ENCODE results near the gene SLC6A13.
"Not testable (repeated sequence)": the region's sequence is repeated elsewhere in the genome, so short reads cannot be mapped to it uniquely, and the experiment has no call there.

SLC6A13 gene

DNA sequence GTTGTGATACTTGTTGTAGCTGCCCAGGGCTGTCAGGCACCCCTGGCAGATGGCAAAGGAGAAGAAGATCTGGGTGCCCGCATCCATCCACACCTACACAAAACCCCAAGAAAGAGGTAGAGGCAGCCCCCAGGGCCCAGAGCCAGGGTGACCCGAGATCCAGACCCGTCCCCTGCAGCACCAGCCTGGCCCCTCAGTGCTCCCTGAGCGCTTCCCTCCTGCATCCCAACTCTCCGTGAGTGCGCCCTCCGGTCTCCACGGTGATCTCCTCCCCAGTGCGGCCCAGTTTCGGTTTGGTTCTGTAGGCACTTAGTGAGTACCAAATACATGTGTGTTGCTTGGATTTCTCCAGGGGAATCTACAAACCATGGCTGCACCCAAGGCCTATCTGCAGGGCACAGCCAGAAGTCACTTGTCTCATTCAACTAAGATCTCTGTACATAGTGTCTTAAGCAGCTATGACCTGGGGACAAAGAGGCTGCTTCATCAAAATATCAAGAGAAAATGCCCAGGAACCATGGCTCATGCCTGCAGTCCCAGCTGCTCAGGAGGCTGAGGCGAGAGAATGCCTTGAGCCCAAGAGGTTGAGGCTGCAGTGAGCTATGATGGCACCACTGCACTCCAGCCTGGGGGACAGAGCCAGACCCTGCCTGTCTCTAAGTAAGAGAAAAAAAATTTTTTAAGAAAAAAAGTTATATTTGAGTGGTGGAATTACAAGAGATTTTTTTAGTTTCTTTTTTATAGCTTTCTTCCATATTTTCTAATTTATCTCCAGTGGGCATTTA is 64.5 kb downstream of the SLC6A13 start:
- DNase-seq (ENCODE audit: low read depth in 2 of 2): no peak

GRCh38 chr12:197347-197746 is 65.3 kb downstream of the SLC6A13 start:
- DNase-seq (ENCODE audit: low read depth in 2 of 2): no peak

- no peak for DNase-seq (ENCODE audit: low read depth in 2 of 2)
Measured at GRCh38 chr12:196436-196835, 66.2 kb downstream of the SLC6A13 start.

GRCh38 chr12:195951-196350 is 66.7 kb downstream of the SLC6A13 start:
- DNase-seq (ENCODE audit: low read depth in 2 of 2): no peak

DNA sequence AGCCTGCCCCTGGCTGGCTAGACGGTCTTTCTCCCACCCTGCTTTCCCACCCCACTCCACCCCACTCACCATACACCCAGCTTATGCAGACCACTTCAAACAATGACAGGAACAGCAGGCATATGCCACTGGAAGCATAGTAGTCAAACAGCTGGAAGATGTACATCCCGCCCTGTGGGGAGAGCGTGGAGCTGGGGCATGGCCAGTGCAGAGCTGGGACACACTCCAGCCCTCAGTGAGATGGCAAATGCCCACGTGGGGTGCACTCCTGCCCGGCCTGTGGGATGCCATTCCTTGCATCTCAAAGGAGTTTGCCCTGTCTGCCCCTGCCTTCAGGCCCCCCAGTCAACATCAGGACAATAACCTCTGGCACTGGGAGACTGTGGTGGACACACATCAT is 67.5 kb downstream of the SLC6A13 start:
- DNase-seq (ENCODE audit: low read depth in 2 of 2): no peak

DNA sequence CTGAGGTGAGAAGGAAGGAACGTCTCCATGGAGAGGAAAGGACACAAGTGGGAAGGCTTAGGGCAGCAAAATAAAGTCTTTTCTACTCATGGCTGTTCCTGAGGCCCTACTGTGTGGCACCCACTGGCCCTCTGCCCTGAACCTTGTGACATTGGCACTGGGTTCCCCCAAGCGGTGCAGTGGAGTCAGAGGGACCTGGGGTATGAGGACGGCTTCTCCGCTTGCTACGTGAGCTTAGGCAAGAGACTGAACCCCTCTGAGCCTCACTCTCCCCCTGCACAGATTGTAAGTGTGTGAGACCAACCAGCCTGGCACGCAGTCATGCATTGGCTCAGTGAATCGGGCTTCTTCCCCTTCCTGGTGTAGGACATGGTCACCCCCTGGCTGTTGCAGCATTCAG is 68.4 kb downstream of the SLC6A13 start:
- no peak for DNase-seq (ENCODE audit: low read depth in 2 of 2)

GRCh38 chr12:193261-193660 is 69.4 kb downstream of the SLC6A13 start:
- no peak for DNase-seq (ENCODE audit: low read depth in 2 of 2)

GRCh38 chr12:191541-191940 is 71.1 kb downstream of the SLC6A13 start:
- no peak for DNase-seq (ENCODE audit: low read depth in 2 of 2)

DNA sequence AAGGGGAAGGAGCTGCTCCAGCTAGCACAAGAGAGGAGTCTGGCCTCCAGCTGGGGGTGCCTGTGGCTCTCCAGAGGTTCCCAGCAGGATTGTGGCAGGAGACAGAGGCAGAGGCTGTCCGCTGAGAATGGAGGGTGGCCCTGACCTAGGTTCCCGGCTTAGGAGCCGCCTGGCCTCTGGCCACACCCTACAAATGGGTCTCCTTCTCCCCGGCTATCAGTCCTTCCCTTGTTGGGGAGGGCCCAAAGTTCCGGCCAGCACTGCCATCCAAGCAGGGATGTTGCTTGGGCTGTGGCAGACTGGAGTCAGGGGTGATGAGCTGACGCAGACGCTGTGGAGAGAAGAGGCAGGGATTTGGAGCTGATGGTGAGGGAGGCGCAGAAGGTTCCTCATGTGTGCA is 71.8 kb downstream of the SLC6A13 start:
- DNase-seq (ENCODE audit: low read depth in 2 of 2): no peak

DNA sequence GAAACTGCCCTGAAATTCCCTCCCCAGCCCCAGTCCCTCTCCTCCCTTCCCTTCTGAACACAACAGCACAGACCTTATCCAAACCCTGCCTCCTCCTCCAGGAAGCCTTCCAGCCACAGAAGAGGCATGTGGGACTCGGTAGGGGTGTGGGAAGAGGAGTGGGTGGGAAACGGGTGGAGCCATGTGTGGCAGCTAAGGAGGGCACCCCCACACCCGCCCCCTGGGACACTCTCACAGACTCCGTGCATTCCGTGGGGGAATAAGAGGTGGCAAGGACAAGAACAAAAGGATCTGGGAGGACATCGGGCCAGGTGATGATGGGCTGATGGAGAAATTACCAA is 73.0 kb downstream of the SLC6A13 start:
- no peak for DNase-seq (ENCODE audit: low read depth in 2 of 2)

- peak in 1 of 2 donors; percentile 15 for DNase-seq (ENCODE audit: low read depth in 2 of 2)
Measured at GRCh38 chr12:188910-189621, 73.6 kb downstream of the SLC6A13 start.

DNA sequence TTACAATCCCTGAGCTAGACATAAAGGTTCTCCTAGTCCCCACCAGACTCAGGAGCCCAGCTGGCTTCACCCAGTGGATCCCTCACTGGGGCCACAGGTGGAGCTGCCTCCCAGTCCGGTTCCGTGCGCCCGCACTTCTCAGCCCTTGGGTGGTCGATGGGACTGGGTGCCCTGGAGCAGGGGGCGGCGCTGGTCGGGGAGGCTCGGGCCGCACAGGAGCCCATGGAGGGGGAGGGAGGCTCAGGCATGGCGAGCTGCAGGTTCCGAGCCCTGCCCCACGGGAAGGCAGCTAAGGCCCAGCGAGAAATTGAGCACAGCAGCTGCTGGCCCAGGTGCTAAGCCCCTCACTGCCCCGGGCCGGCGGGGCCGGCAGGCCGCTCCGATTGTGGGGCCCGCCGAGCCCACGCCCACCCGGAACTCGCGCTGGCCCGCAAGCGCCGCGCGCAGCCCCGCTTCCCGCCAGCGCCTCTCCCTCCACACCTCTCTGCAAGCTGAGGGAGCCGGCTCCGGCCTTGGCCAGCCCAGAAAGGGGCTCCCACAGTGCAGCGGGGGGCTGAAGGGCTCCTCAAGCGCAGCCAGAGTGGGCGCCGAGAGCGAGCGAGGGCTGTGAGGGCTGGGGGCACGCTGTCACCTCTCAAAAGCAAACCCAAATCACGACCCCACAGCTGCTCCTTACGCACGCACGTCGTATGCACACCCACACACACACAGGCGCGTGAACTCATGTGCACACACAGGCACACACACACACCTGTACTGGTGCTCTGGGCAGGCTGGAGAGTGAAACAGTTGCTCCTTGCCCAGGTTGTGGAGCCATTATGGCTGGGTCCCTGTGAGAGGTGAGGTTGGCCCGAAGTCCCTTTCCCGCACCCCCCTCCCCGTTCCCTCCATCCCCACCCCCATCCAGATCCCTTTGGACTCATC is 74.4 kb downstream of the SLC6A13 start:
- not testable (repeated sequence) for DNase-seq (ENCODE audit: low read depth in 2 of 2)

- no peak for DNase-seq (ENCODE audit: low read depth in 2 of 2)
Measured at GRCh38 chr12:186006-186625, 76.5 kb downstream of the SLC6A13 start.

- no peak for DNase-seq (ENCODE audit: low read depth in 2 of 2)
Measured at GRCh38 chr12:185576-185955, 77.1 kb downstream of the SLC6A13 start.

- no peak for DNase-seq (ENCODE audit: low read depth in 2 of 2)
Measured at GRCh38 chr12:184811-185575, 77.6 kb downstream of the SLC6A13 start.

DNA sequence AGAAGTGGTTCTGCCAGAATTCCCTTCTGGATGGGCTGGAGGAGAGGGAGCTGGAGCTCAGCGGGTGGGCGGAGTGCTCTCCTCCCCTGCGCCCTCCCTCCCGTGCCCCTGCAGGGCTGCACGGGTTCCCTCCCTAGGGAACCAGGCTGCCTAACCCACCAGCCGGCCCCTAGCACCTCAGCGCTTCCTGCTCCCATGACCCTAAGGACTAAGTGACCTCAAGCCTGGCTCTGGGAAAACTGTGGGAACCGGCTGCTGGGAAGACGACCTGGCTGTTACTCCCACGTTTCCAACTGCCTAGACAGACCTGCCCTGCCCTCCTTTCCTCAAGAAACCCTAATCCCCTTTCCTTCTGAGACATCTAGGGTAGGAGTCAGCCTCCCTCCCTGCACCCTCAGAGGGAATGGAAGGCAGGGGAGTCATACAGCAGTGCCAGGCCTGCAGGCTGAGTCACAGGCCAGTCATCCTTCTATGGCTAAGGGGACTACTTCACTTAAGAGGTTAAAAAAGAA is 80.2 kb downstream of the SLC6A13 start:
- no peak for DNase-seq (ENCODE audit: low read depth in 2 of 2)

DNA sequence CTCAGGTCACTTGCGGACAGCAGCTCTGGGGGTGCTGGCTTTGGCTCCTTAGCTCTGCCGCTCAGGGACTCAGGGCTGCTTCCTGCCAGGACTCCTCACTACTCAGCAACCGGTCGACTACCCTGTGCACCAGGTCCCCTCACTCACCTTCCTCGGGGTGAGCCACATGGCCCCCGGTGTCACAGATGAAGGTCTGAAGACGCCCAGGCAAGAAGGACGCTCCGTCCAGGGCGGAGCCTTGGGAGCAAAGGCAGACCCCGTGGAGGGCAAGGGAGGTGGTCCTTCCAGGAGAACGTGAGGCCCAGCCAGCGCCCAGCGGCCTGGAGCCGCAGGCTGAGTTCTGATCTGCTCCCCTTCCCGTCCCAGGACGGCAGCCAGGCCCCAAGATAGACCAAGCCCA is 80.7 kb downstream of the SLC6A13 start:
- DNase-seq (ENCODE audit: low read depth in 2 of 2): no peak

GRCh38 chr12:180445-180844 is 82.2 kb downstream of the SLC6A13 start:
- no peak for DNase-seq (ENCODE audit: low read depth in 2 of 2)

DNA sequence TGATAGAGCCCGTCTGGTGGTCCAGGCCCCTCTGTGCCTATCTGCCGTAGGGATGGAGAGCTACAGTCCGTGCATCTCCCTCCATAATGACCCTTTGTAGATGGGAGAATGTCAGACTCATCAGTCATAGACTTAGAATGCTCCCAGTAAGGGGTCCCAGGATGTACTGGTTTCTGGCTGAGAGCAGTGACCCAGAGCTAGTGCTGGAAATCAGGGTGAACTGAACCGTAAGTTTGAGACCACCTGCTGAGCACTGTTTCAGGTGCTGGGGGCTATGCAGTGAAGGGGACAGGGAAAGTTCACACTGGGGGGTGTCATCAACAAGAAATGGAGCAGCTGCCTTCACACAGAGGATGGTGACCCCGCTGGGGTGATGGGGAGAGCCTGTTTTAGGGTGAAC is 82.8 kb downstream of the SLC6A13 start:
- no peak for DNase-seq (ENCODE audit: low read depth in 2 of 2)

- DNase-seq (ENCODE audit: low read depth in 2 of 2): no peak
Measured at GRCh38 chr12:179131-179884, 83.3 kb downstream of the SLC6A13 start.

DNA sequence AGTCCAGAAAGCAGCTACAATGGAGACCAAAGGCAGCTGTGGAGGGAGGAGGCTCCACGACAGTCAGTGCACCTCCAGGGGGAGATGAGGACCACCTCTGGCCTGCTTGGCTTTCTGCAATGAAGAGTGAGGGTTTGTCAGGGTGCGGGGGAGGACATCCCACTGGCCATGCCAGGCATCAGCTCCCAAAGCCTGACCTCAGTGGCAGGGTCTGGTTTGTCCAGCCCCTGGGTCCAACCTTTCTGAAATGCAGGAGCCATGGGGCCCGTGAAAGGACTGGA is 83.9 kb downstream of the SLC6A13 start:
- no peak for DNase-seq (ENCODE audit: low read depth in 2 of 2)
